Measurements from ENCODE around the gene PBX4.

Gene PBX4

DNA sequence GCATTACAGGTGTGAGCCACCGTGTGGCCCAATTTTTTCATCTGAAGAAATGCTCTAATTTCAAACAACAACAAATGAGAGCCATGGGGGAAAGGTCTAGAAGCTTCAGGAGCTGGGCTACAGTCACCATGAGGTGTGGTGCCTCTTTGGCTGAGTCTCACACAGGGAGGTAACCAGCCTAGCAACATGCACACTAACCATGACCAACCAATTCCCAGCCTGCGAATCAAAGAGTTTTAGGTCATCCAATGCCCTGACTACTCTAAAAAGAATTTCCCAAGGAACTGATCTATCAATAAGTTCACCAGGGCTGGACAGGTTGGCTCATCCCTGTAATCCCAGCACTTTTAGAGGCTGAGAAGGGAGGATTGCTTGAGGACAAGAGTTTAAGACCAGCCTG lies 29.9 kb downstream of the PBX4 start:
- Histone ChIP-seq H3K4me3 (replicated peaks; ENCODE audit: insufficient read depth, low read length) (no peak overlapping the region), H3K27ac (replicated peaks) (no peak overlapping the region), H3K27me3 (ENCODE audit: insufficient read depth, poor library complexity, severe bottlenecking) (no peaks in the 10 kb centered on the region)
- no peak for DNase-seq (ENCODE audit: low read depth in 1 of 2, low spot score in 1 of 2)
- no peak for TF ChIP-seq POLR2AphosphoS5 (IDR thresholded peaks at IDR 0.05; ENCODE audit: low read depth)
- TF ChIP-seq CTCF (IDR thresholded peaks at IDR 0.05; ENCODE audit: insufficient read depth, low read length): no peak
- TF ChIP-seq, protein P1, sequence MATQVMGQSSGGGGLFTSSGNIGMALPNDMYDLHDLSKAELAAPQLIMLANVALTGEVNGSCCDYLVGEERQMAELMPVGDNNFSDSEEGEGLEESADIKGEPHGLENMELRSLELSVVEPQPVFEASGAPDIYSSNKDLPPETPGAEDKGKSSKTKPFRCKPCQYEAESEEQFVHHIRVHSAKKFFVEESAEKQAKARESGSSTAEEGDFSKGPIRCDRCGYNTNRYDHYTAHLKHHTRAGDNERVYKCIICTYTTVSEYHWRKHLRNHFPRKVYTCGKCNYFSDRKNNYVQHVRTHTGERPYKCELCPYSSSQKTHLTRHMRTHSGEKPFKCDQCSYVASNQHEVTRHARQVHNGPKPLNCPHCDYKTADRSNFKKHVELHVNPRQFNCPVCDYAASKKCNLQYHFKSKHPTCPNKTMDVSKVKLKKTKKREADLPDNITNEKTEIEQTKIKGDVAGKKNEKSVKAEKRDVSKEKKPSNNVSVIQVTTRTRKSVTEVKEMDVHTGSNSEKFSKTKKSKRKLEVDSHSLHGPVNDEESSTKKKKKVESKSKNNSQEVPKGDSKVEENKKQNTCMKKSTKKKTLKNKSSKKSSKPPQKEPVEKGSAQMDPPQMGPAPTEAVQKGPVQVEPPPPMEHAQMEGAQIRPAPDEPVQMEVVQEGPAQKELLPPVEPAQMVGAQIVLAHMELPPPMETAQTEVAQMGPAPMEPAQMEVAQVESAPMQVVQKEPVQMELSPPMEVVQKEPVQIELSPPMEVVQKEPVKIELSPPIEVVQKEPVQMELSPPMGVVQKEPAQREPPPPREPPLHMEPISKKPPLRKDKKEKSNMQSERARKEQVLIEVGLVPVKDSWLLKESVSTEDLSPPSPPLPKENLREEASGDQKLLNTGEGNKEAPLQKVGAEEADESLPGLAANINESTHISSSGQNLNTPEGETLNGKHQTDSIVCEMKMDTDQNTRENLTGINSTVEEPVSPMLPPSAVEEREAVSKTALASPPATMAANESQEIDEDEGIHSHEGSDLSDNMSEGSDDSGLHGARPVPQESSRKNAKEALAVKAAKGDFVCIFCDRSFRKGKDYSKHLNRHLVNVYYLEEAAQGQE (IDR thresholded peaks at IDR 0.05; ENCODE audit: insufficient replicate concordance, low read depth): no peak
- TF ChIP-seq GABPA (IDR thresholded peaks at IDR 0.05; ENCODE audit: low read depth): no peak
- TF ChIP-seq SPI1 (IDR thresholded peaks at IDR 0.05; ENCODE audit: borderline replicate concordance, low read depth): no peak

- TF ChIP-seq CTCF (IDR thresholded peaks at IDR 0.05; ENCODE audit: insufficient read depth, low read length) (no peak), GABPA (IDR thresholded peaks at IDR 0.05; ENCODE audit: low read depth) (no peak), POLR2AphosphoS5 (IDR thresholded peaks at IDR 0.05; ENCODE audit: low read depth) (no peak), SPI1 (IDR thresholded peaks at IDR 0.05; ENCODE audit: borderline replicate concordance, low read depth) (no peak)
- TF ChIP-seq, protein P1 (IDR thresholded peaks at IDR 0.05; ENCODE audit: insufficient replicate concordance, low read depth): no peak
- no peak for DNase-seq (ENCODE audit: low read depth in 1 of 2, low spot score in 1 of 2)
- no peak overlapping the region for H3K4me3 ChIP-seq (replicated peaks; ENCODE audit: insufficient read depth, low read length)
Observed at GRCh38 chr19:19587771-19588170, 30.7 kb downstream of the PBX4 start.

DNA sequence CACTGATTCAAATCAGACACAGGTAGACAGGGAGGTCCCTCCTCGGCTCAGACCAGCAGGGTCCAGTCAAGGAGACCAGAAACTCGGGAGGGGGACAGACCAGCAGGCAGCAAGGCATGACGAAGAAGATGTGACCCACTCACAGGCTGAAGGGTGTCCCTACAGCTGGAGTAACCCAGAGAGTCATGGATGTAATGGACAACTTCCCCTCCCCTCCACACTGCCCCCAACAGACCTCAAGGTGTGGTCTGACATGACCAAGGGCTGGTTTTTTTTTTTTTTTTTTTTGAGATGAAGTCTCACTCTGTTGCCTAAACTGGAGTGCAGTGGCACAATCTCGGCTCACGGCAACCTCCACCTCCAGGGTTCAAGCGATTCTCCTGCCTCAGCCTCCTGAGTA lies 34.1 kb downstream of the PBX4 start:
- DNase-seq (ENCODE audit: low read depth in 1 of 2, low spot score in 1 of 2): no peak
- H3K27me3 ChIP-seq (ENCODE audit: insufficient read depth, poor library complexity, severe bottlenecking): no peaks in the 10 kb centered on the region
- no peak overlapping the region for H3K27ac ChIP-seq (replicated peaks)
- no peak overlapping the region for H3K4me3 ChIP-seq (replicated peaks; ENCODE audit: insufficient read depth, low read length)
- TF ChIP-seq, protein P1 (IDR thresholded peaks at IDR 0.05; ENCODE audit: insufficient replicate concordance, low read depth): no peak
- TF ChIP-seq CTCF (IDR thresholded peaks at IDR 0.05; ENCODE audit: insufficient read depth, low read length) (no peak), POLR2AphosphoS5 (IDR thresholded peaks at IDR 0.05; ENCODE audit: low read depth) (no peak), GABPA (IDR thresholded peaks at IDR 0.05; ENCODE audit: low read depth) (no peak), SPI1 (IDR thresholded peaks at IDR 0.05; ENCODE audit: borderline replicate concordance, low read depth) (no peak)

More at GRCh38 chr19:19587771-19588170, 30.7 kb downstream of the PBX4 start:
- H3K27ac ChIP-seq (replicated peaks): no peak overlapping the region
- H3K27me3 ChIP-seq (ENCODE audit: insufficient read depth, poor library complexity, severe bottlenecking): no peaks in the 10 kb centered on the region
